Measurements from ENCODE around the gene TGFB2.

DNA sequence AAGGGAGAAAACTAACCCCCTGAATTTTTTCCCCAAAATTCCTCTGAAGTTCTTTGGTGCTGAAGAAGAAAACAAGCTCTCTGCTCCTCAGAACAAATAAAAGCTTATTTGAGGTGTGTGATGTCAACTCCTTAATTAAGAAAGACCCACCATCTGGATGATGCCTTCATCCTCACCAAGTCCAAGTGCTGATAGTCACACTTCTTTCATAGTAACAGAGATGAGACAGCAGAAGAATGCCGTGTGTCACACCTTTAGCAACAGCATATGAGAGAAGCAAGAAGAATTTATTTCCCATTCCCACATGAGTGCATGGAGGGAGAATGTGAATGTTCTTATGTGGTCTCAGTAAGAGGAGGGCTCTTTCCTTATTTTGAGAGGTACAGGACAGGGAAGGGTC is 91.2 kb downstream of the TGFB2 start:
- TF ChIP-seq CTCF (IDR thresholded peaks at IDR 0.05): no peak
- no peak for TF ChIP-seq POLR2A (IDR thresholded peaks at IDR 0.05)

Measured in uterus (tissue), 2 donors.